ENCODE results near the gene MLLT1. TPM values are rescaled to one million over a fixed set of nuclear protein-coding genes. Genes with fewer than 3 reads are reported as not detected.

Gene MLLT1
- total RNA-seq, 1 donor from 2014 or later = 25.5 TPM

- Histone ChIP-seq H3K4me1 (peaks cover under 1% of the 10 kb centered on the region), H3K27me3 (no peaks in the 10 kb centered on the region), H3K27ac (no peak overlapping the region), H3K36me3 (peaks cover 0 to 12% of the 10 kb centered on the region in 2 donors), H3K4me3 (no peak overlapping the region), H3K9me3 (no peaks in the 10 kb centered on the region)
- no peak for DNase-seq (ENCODE audit: extremely low spot score in 2 of 2)
- intact Hi-C loops (cut with DNase I) = loop anchor here (10.0 kb wide), 1 partner anchor 152 kb away; the partner anchor contains the start of gene CLPP
- no peak for TF ChIP-seq POLR2A (IDR thresholded peaks at IDR 0.05)
- TF ChIP-seq CTCF (IDR thresholded peaks at IDR 0.05) = no peak
- TF ChIP-seq POLR2AphosphoS5 (IDR thresholded peaks at IDR 0.05; ENCODE audit: insufficient read depth in 1 of 2, low read depth in 1 of 2) = no peak
Observed at GRCh38 chr19:6212403-6213265, 67.1 kb downstream of the MLLT1 start.

GRCh38 chr19:6211632-6212402, 68.0 kb downstream of the MLLT1 start:
- H3K27me3 ChIP-seq = no peaks in the 10 kb centered on the region
- no peak for DNase-seq (ENCODE audit: extremely low spot score in 2 of 2)
- H3K36me3 ChIP-seq = peaks cover 0 to 12% of the 10 kb centered on the region in 2 donors
- no peak overlapping the region for H3K4me3 ChIP-seq
- intact Hi-C loops (cut with DNase I) = loop anchor here (10.0 kb wide), 1 partner anchor 153 kb away; the partner anchor contains the start of gene CLPP
- TF ChIP-seq CTCF (IDR thresholded peaks at IDR 0.05) (no peak), POLR2AphosphoS5 (IDR thresholded peaks at IDR 0.05; ENCODE audit: insufficient read depth in 1 of 2, low read depth in 1 of 2) (no peak), POLR2A (IDR thresholded peaks at IDR 0.05) (no peak)
- no peaks in the 10 kb centered on the region for H3K4me1 ChIP-seq
- H3K9me3 ChIP-seq = no peaks in the 10 kb centered on the region
- no peak overlapping the region for H3K27ac ChIP-seq

GRCh38 chr19:6210721-6211600, 68.8 kb downstream of the MLLT1 start:
- H3K27me3 ChIP-seq = no peaks in the 10 kb centered on the region
- H3K9me3 ChIP-seq = no peaks in the 10 kb centered on the region
- H3K36me3 ChIP-seq = peaks cover 0 to 12% of the 10 kb centered on the region in 2 donors
- intact Hi-C loops (cut with DNase I) = loop anchor here (10.0 kb wide), 1 partner anchor 154 kb away; the partner anchor contains the start of gene CLPP
- H3K4me1 ChIP-seq = no peaks in the 10 kb centered on the region
- H3K27ac ChIP-seq = no peak overlapping the region
- peak in 1 of 2 donors; percentile 39 for TF ChIP-seq POLR2AphosphoS5 (IDR thresholded peaks at IDR 0.05; ENCODE audit: insufficient read depth in 1 of 2, low read depth in 1 of 2)
- no peak for TF ChIP-seq POLR2A (IDR thresholded peaks at IDR 0.05)
- TF ChIP-seq CTCF (IDR thresholded peaks at IDR 0.05) = no peak
- no peak overlapping the region for H3K4me3 ChIP-seq
- no peak for DNase-seq (ENCODE audit: extremely low spot score in 2 of 2)

GRCh38 chr19:6210091-6210490, 69.7 kb downstream of the MLLT1 start:
- intact Hi-C loops (cut with DNase I) = loop anchor here (10.0 kb wide), 1 partner anchor 155 kb away; the partner anchor contains the start of gene CLPP
- H3K4me1 ChIP-seq = no peaks in the 10 kb centered on the region
- no peak for DNase-seq (ENCODE audit: extremely low spot score in 2 of 2)
- no peak overlapping the region for H3K27ac ChIP-seq
- no peaks in the 10 kb centered on the region for H3K27me3 ChIP-seq
- no peak overlapping the region for H3K4me3 ChIP-seq
- TF ChIP-seq POLR2AphosphoS5 (IDR thresholded peaks at IDR 0.05; ENCODE audit: insufficient read depth in 1 of 2, low read depth in 1 of 2) = no peak
- TF ChIP-seq POLR2A (IDR thresholded peaks at IDR 0.05) = no peak
- TF ChIP-seq CTCF (IDR thresholded peaks at IDR 0.05) = no peak
- H3K36me3 ChIP-seq = peaks cover 0 to 12% of the 10 kb centered on the region in 2 donors
- H3K9me3 ChIP-seq = no peaks in the 10 kb centered on the region

All from vagina (tissue), 2 donors.